ENCODE data around the gene HS3ST5. TPM values are rescaled to one million over a fixed set of nuclear protein-coding genes. Genes with fewer than 3 reads are reported as not detected.

HS3ST5 gene
- total RNA-seq, 1 experiment from 2014 or later: 0.09 TPM

DNA sequence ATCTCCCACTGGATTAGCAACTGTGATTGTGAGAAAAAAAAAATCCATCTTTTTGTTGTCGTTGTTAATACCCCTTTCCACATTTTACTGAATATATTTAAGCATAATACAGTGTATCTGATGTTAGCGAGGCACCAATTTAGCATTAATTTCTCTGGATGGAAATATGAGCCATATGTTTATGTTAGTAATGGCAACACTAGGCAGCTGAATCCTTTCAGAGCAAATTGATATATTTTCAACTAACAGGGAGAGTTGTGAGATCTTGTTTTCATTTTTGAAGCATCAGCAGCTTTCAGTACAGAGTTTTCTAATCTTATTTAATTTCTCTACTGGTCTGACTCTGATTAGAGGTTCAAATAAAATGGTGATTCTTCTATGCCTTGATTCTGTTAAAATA, 287.1 kb downstream of the HS3ST5 start:
- H3K4me1 ChIP-seq (replicated peaks; ENCODE audit: insufficient read depth): no peaks in the 10 kb centered on the region
- no peak overlapping the region for H3K27ac ChIP-seq
- BruUV-seq (replicated peaks): no TSS peak
- ChIA-PET CTCF (no interaction called here), POLR2A (ENCODE audit: unreplicated experiment) (no interaction called here)
- H3K4me2 ChIP-seq: no peak overlapping the region
- H3K36me3 ChIP-seq (ENCODE audit: low read depth): no peaks in the 10 kb centered on the region
- DNase-seq: no peak
- TF ChIP-seq CTCF (conservative IDR thresholded peaks at IDR 0.05): no peak
- TF ChIP-seq EZH2 (IDR thresholded peaks at IDR 0.05; ENCODE audit: low read depth): no peak
- H3K79me2 ChIP-seq (ENCODE audit: low read depth): no peaks in the 10 kb centered on the region
- intact Hi-C loops (cut with micrococcal nuclease; ENCODE audit: unreplicated experiment): no loop called here
- H3K9me3 ChIP-seq (ENCODE audit: insufficient read depth, low read depth): no peaks in the 10 kb centered on the region
- H3K4me3 ChIP-seq: no peak overlapping the region
- H3F3A ChIP-seq (ENCODE audit: insufficient read depth, low read depth): no peaks in the 10 kb centered on the region
- H4K20me1 ChIP-seq (ENCODE audit: insufficient read depth): no peaks in the 10 kb centered on the region; the same call in 1 of the 2 replicates
- H3K9me2 ChIP-seq (ENCODE audit: insufficient read depth): no peaks in the 10 kb centered on the region
- H3K27me3 ChIP-seq (ENCODE audit: insufficient read depth, low read depth): no peaks in the 10 kb centered on the region
- H2AFZ ChIP-seq: no peak overlapping the region

GRCh38 chr6:114055349-114055748, 287.5 kb downstream of the HS3ST5 start:
- ChIA-PET CTCF (no interaction called here), POLR2A (ENCODE audit: unreplicated experiment) (no interaction called here)
- Histone ChIP-seq H3K4me1 (replicated peaks; ENCODE audit: insufficient read depth) (no peaks in the 10 kb centered on the region), H3K9me3 (ENCODE audit: insufficient read depth, low read depth) (no peaks in the 10 kb centered on the region), H3K27ac (no peak overlapping the region), H4K20me1 (ENCODE audit: insufficient read depth) (no peaks in the 10 kb centered on the region; the same call in 1 of the 2 replicates), H3F3A (ENCODE audit: insufficient read depth, low read depth) (no peaks in the 10 kb centered on the region), H3K79me2 (ENCODE audit: low read depth) (no peaks in the 10 kb centered on the region), H3K4me3 (no peak overlapping the region), H3K4me2 (no peak overlapping the region), H2AFZ (no peak overlapping the region), H3K9me2 (ENCODE audit: insufficient read depth) (no peaks in the 10 kb centered on the region), H3K36me3 (ENCODE audit: low read depth) (no peaks in the 10 kb centered on the region), H3K27me3 (ENCODE audit: insufficient read depth, low read depth) (no peaks in the 10 kb centered on the region)
- TF ChIP-seq EZH2 (IDR thresholded peaks at IDR 0.05; ENCODE audit: low read depth) (no peak), CTCF (conservative IDR thresholded peaks at IDR 0.05) (no peak)
- no TSS peak for BruUV-seq (replicated peaks)
- intact Hi-C loops (cut with micrococcal nuclease; ENCODE audit: unreplicated experiment): no loop called here
- DNase-seq: no peak

DNA sequence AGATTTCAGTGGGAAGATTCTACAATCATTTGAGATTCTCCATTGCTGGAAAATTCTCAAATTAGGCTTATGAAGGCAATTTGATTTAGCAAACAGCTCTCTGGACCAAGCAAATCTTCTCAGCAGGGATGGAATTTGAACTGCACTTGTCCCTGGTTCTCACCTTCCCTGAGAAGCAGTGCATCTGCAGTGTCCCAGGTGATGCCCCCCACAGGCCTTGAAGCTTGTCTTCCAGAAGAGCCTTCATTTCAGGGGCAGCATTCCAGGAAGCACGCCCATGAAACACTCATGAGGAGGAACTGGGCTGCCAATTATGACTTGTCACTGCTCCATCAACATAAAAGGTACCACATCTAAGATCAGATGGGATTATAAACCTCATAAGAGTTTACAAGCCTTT, 289.0 kb downstream of the HS3ST5 start:
- no peak overlapping the region for H3K27ac ChIP-seq
- TF ChIP-seq CTCF (conservative IDR thresholded peaks at IDR 0.05) (no peak), EZH2 (IDR thresholded peaks at IDR 0.05; ENCODE audit: low read depth) (no peak)
- H3F3A ChIP-seq (ENCODE audit: insufficient read depth, low read depth): no peaks in the 10 kb centered on the region
- ChIA-PET CTCF (no interaction called here), POLR2A (ENCODE audit: unreplicated experiment) (no interaction called here)
- BruUV-seq (replicated peaks): no TSS peak
- H3K79me2 ChIP-seq (ENCODE audit: low read depth): no peaks in the 10 kb centered on the region
- H4K20me1 ChIP-seq (ENCODE audit: insufficient read depth): no peaks in the 10 kb centered on the region; the same call in 1 of the 2 replicates
- intact Hi-C loops (cut with micrococcal nuclease; ENCODE audit: unreplicated experiment): no loop called here
- no peaks in the 10 kb centered on the region for H3K27me3 ChIP-seq (ENCODE audit: insufficient read depth, low read depth)
- no peak overlapping the region for H3K4me3 ChIP-seq
- no peak overlapping the region for H3K4me2 ChIP-seq
- no peak for DNase-seq
- no peaks in the 10 kb centered on the region for H3K9me3 ChIP-seq (ENCODE audit: insufficient read depth, low read depth)
- no peak overlapping the region for H2AFZ ChIP-seq
- no peaks in the 10 kb centered on the region for H3K9me2 ChIP-seq (ENCODE audit: insufficient read depth)
- 0 out of 2 replicates have a peak, but pooled peaks cover 3% of the 10 kb centered on the region for H3K4me1 ChIP-seq (replicated peaks; ENCODE audit: insufficient read depth)
- H3K36me3 ChIP-seq (ENCODE audit: low read depth): no peaks in the 10 kb centered on the region

Data from PC-9 (cell line).